ENCODE data around the gene ZBTB22. TPM values are rescaled to one million over a fixed set of nuclear protein-coding genes. Genes with fewer than 3 reads are reported as not detected.

Gene ZBTB22
- total and polyA plus RNA-seq, 10 donors = 10.8 to 27.2 (median 19.1) TPM

DNA sequence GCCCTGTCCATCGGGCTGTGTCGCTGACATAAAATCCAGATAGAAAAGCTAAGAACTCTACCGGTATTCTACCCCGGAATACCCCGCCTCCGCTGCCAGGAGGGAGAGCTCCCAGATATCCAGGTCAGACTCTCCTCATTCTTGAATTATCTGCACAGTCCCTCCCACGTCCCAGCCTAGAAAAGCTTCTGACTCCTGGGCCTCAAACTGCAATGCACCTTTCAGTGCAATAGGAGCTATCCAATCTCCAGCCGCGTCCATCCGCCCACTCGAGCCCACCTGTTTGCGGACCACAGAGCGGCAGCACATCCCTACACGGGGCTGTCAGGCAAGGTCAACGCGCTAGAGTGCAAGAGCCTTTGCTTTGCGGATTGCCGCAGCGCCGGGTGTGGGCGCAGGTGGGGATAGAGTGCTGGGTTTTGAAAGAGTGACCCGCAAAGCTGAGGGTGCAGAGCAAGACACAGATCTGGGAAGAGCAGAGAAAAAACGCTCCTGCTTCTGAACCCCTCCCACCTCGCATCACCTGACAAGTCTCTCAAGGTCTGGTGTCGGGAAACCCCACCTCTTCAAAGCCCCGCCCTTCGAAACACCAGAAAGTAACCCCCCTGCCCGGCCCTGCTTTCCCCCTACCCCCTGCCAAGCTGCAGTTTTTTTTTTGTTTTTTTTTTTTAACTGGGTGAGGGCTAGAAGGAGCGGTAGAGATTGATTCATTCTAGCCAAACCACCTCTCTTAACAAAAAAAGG, 5.0 kb downstream of the ZBTB22 start:
- Histone ChIP-seq H3K27ac (peak overlapping the region; percentile 95 to 100 (median 99)), H3K4me1 (peaks cover 44 to 88% (median 79%) of the 10 kb centered on the region in 6 donors)

DNA sequence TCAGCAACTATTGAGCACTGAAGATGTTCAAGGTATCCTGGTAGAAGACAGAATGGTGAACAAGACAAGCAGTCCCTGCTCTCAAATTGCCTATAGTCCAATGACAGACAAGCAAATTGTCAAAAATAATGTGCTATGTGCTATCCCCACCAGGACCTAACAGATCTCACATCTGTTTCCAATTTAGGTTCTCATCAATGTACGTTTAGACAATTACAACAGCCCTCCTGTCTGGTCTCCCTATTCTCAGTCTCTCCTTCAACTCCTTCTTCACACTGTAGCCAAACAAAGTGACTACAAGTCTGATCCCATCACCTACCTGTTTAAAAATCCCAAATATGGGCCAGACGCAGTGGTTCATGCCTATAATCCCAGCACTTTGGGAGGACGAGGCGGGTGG, 11.2 kb downstream of the ZBTB22 start:
- Histone ChIP-seq H3K36me3 (peaks cover 0 to 100% (median 80%) of the 10 kb centered on the region in 6 donors), H3K4me1 (peaks cover 21 to 100% (median 78%) of the 10 kb centered on the region in 6 donors), H3K27me3 (replicated peaks in 1 of 7) (no peaks in the 10 kb centered on the region), H3K27ac (peak overlapping the region in 4 of 8 donors; percentile 9 to 68 (median 47)), H3K9me3 (no peaks in the 10 kb centered on the region), H3K4me3 (no peak overlapping the region)
- DNase-seq = no peak
- intact Hi-C loops (cut with DNase I; ENCODE audit: low total_unique reads) = no loop called here
- no peak for TF ChIP-seq POLR2A (IDR thresholded peaks at IDR 0.05)
- no peak for TF ChIP-seq POLR2AphosphoS5 (IDR thresholded peaks at IDR 0.05)
- TF ChIP-seq, protein P1, sequence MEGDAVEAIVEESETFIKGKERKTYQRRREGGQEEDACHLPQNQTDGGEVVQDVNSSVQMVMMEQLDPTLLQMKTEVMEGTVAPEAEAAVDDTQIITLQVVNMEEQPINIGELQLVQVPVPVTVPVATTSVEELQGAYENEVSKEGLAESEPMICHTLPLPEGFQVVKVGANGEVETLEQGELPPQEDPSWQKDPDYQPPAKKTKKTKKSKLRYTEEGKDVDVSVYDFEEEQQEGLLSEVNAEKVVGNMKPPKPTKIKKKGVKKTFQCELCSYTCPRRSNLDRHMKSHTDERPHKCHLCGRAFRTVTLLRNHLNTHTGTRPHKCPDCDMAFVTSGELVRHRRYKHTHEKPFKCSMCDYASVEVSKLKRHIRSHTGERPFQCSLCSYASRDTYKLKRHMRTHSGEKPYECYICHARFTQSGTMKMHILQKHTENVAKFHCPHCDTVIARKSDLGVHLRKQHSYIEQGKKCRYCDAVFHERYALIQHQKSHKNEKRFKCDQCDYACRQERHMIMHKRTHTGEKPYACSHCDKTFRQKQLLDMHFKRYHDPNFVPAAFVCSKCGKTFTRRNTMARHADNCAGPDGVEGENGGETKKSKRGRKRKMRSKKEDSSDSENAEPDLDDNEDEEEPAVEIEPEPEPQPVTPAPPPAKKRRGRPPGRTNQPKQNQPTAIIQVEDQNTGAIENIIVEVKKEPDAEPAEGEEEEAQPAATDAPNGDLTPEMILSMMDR (IDR thresholded peaks at IDR 0.05 in 8 of 11, conservative IDR thresholded peaks at IDR 0.05 in 3 of 11) = no peak
- 81 to 95% (median 85%) methylated on average over 4 of the region's 4 CpGs for WGBS, 5 donors

More for the DNA sequence above, 5.0 kb downstream of the ZBTB22 start:
- Histone ChIP-seq H3K9me3 (no peaks in the 10 kb centered on the region), H3K27me3 (replicated peaks in 1 of 7) (no peaks in the 10 kb centered on the region), H3K4me3 (peak overlapping the region; percentile 62 to 98 (median 80)), H3K36me3 (peaks cover 0 to 67% (median 33%) of the 10 kb centered on the region in 6 donors)
- DNase-seq = peak; percentile 92
- WGBS, 5 donors = 9 to 14% (median 9%) methylated on average over 26 to 29 of the region's 29 CpGs
- intact Hi-C loops (cut with DNase I; ENCODE audit: low total_unique reads) = no loop called here
- TF ChIP-seq POLR2AphosphoS5 (IDR thresholded peaks at IDR 0.05) (peak; percentile 22 to 73 (median 71)), POLR2A (IDR thresholded peaks at IDR 0.05) (no peak)
- TF ChIP-seq, protein P1 (IDR thresholded peaks at IDR 0.05 in 8 of 11, conservative IDR thresholded peaks at IDR 0.05 in 3 of 11) = no peak

DNA sequence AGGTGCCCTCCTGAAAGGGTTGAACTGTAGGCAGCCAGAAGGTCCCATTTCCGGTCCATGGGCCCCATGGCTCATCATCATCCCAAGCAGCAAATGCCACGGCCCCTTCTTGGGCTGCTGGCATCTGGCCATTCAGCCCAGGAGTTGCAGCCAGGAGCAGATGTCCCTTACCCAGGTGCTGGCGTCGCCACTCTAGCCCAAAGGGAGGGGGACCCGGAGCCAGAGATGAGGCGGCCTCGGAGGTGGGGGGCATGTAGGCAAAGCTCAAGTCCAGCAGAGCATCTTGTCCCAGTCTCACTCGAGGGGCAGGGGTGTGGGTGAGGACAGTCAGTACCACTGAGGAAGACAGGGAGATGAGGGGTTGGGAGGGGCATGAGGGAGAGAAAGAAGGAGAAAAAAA, 12.5 kb downstream of the ZBTB22 start:
- Histone ChIP-seq H3K4me1 (peaks cover 11 to 100% (median 78%) of the 10 kb centered on the region in 6 donors), H3K36me3 (peaks cover 0 to 100% (median 70%) of the 10 kb centered on the region in 6 donors), H3K9me3 (no peaks in the 10 kb centered on the region), H3K4me3 (no peak overlapping the region), H3K27me3 (replicated peaks in 1 of 7) (no peaks in the 10 kb centered on the region), H3K27ac (peak overlapping the region in 5 of 8 donors; percentile 9 to 68 (median 43))
- intact Hi-C loops (cut with DNase I; ENCODE audit: low total_unique reads) = no loop called here
- WGBS, 5 donors = 86 to 92% (median 89%) methylated on average over 7 to 8 of the region's 8 CpGs
- TF ChIP-seq, protein P1 (IDR thresholded peaks at IDR 0.05 in 8 of 11, conservative IDR thresholded peaks at IDR 0.05 in 3 of 11) = no peak
- peak in 2 of 3 donors; percentile 18 to 59 for TF ChIP-seq POLR2AphosphoS5 (IDR thresholded peaks at IDR 0.05)
- DNase-seq = no peak

DNA sequence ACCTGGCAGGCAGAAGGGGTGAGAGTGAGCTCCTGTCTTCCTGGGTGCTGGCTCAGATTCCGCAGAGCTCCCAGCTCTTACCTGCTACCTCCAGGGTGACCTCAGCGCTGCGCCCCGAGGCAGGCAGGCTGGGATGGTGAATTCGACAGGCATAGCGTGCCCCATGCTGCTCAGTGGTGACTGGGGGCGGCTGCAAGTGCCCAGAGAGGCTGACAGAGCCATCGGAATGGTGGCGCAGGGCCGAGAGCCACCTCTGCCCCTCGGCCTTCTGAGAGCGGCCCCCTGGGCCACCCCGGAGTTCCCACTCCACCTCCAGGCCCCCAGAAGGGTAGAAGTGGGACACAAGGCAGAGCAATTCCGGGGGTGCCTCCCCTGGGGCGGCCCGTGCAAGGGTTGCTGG, 13.3 kb downstream of the ZBTB22 start:
- Histone ChIP-seq H3K4me3 (no peak overlapping the region), H3K27me3 (replicated peaks in 1 of 7) (no peaks in the 10 kb centered on the region), H3K9me3 (no peaks in the 10 kb centered on the region), H3K36me3 (peaks cover 0 to 93% (median 65%) of the 10 kb centered on the region in 6 donors), H3K4me1 (peaks cover 8 to 99% (median 76%) of the 10 kb centered on the region in 6 donors), H3K27ac (peak overlapping the region in 1 of 8 donors; percentile 68)
- DNase-seq = no peak
- TF ChIP-seq POLR2A (IDR thresholded peaks at IDR 0.05) (no peak), POLR2AphosphoS5 (IDR thresholded peaks at IDR 0.05) (peak in 2 of 3 donors; percentile 52 to 77)
- intact Hi-C loops (cut with DNase I; ENCODE audit: low total_unique reads) = no loop called here
- 87 to 93% (median 91%) methylated on average over 7 to 16 of the region's 16 CpGs for WGBS, 5 donors
